IPS DF 6.9 (cell line): ENCODE results near the gene CACNA2D2.

ENCODE experiments used
- DNase-seq: peaks from one replicate; pipeline ENCODE4 v3.0.0-alpha.2; 2013; ENCODE audit warnings: low read depth, low spot score
- H3K27ac ChIP-seq: one replicate; pipeline ENCODE4 v1.5.1; 2013; ENCODE audit warnings: low read length, control low read depth
- H3K27me3 ChIP-seq: 2 replicates; pipeline ENCODE4 v1.6.1; 2013; ENCODE audit warnings: mild to moderate bottlenecking, low read length; ENCODE audit not compliant: control insufficient read depth, insufficient read depth
- H3K36me3 ChIP-seq: 2 replicates; pipeline ENCODE4 v1.6.1; 2013; ENCODE audit warnings: low read length; ENCODE audit not compliant: control insufficient read depth, insufficient read depth
- H3K4me1 ChIP-seq: 2 replicates; pipeline ENCODE4 v1.6.1; 2013; ENCODE audit warnings: low read length; ENCODE audit not compliant: control insufficient read depth, insufficient read depth
- H3K4me3 ChIP-seq: 2 replicates; pipeline ENCODE4 v1.5.1; 2013; ENCODE audit warnings: mild to moderate bottlenecking, low read length
- H3K9me3 ChIP-seq: 2 replicates; pipeline ENCODE4 v1.6.1; 2013; ENCODE audit warnings: low read length, inconsistent platforms; ENCODE audit not compliant: control insufficient read depth, insufficient read depth
- WGBS: extraction: QIAGEN DNeasy Blood & Tissue Kit; methylation state at CpG from one replicate; pipeline ENCODE4 v1.1.7; 2013; ENCODE audit warnings: mixed read lengths, missing lambda C conversion rate; ENCODE audit not compliant: insufficient read length, insufficient coverage; 5-methylcytosine and 5-hydroxymethylcytosine counted together

Gene CACNA2D2

GRCh38 chr3:50494126-50494525, 9.3 kb downstream of the CACNA2D2 start:
- H3K36me3 ChIP-seq, result no peaks in the 10 kb centered on the region
- H3K4me3 ChIP-seq, result no peak overlapping the region
- no peaks in the 10 kb centered on the region for H3K9me3 ChIP-seq
- DNase-seq, result no peak
- H3K27ac ChIP-seq, result no peak overlapping the region
- no peaks in the 10 kb centered on the region for H3K27me3 ChIP-seq
- WGBS, result no CpG with 5 or more reads among the region's 8 CpGs
- H3K4me1 ChIP-seq, result peaks cover 29% of the 10 kb centered on the region

- peaks cover 29% of the 10 kb centered on the region for H3K4me1 ChIP-seq
- no peaks in the 10 kb centered on the region for H3K27me3 ChIP-seq
- no peaks in the 10 kb centered on the region for H3K9me3 ChIP-seq
- H3K27ac ChIP-seq, result no peak overlapping the region
- H3K4me3 ChIP-seq, result no peak overlapping the region
- H3K36me3 ChIP-seq, result no peaks in the 10 kb centered on the region
- no peak for DNase-seq
- no CpG with 5 or more reads among the region's 11 CpGs for WGBS
These were observed 9.8 kb downstream of the CACNA2D2 start for GRCh38 chr3:50493623-50494022.

GRCh38 chr3:50493086-50493485, 10.3 kb downstream of the CACNA2D2 start:
- Histone ChIP-seq H3K9me3 (no peaks in the 10 kb centered on the region), H3K4me1 (peaks cover 28% of the 10 kb centered on the region), H3K36me3 (no peaks in the 10 kb centered on the region), H3K4me3 (no peak overlapping the region), H3K27ac (no peak overlapping the region), H3K27me3 (no peaks in the 10 kb centered on the region)
- no peak for DNase-seq
- WGBS, result no CpG with 5 or more reads among the region's 4 CpGs

GRCh38 chr3:50491023-50491422, 12.4 kb downstream of the CACNA2D2 start:
- H3K4me3 ChIP-seq, result no peak overlapping the region
- no peak overlapping the region for H3K27ac ChIP-seq
- H3K27me3 ChIP-seq, result no peaks in the 10 kb centered on the region
- no CpG with 5 or more reads among the region's 5 CpGs for WGBS
- no peaks in the 10 kb centered on the region for H3K9me3 ChIP-seq
- peaks cover 16% of the 10 kb centered on the region for H3K4me1 ChIP-seq
- no peak for DNase-seq
- H3K36me3 ChIP-seq, result no peaks in the 10 kb centered on the region

GRCh38 chr3:50490424-50490823, 13.0 kb downstream of the CACNA2D2 start:
- Histone ChIP-seq H3K36me3 (no peaks in the 10 kb centered on the region), H3K27ac (no peak overlapping the region), H3K4me3 (no peak overlapping the region), H3K4me1 (peaks cover 13% of the 10 kb centered on the region), H3K9me3 (no peaks in the 10 kb centered on the region), H3K27me3 (no peaks in the 10 kb centered on the region)
- WGBS, result no CpG with 5 or more reads among the region's 1 CpG
- no peak for DNase-seq

GRCh38 chr3:50487181-50487580, 16.3 kb downstream of the CACNA2D2 start:
- whole genome bisulfite sequencing, result no CpG with 5 or more reads among the region's 6 CpGs
- no peak for DNase-seq

GRCh38 chr3:50486219-50486888, 17.1 kb downstream of the CACNA2D2 start:
- WGBS, result no CpG with 5 or more reads among the region's 4 CpGs
- H3K27ac ChIP-seq, result no peak overlapping the region
- H3K4me3 ChIP-seq, result no peak overlapping the region
- H3K4me1 ChIP-seq, result peaks cover 5% of the 10 kb centered on the region
- H3K27me3 ChIP-seq, result no peaks in the 10 kb centered on the region
- no peaks in the 10 kb centered on the region for H3K36me3 ChIP-seq
- no peaks in the 10 kb centered on the region for H3K9me3 ChIP-seq
- no peak for DNase-seq

More at GRCh38 chr3:50487181-50487580, 16.3 kb downstream of the CACNA2D2 start:
- H3K36me3 ChIP-seq, result no peaks in the 10 kb centered on the region
- H3K27me3 ChIP-seq, result no peaks in the 10 kb centered on the region
- peaks cover 2% of the 10 kb centered on the region for H3K4me1 ChIP-seq
- no peaks in the 10 kb centered on the region for H3K9me3 ChIP-seq
- H3K27ac ChIP-seq, result no peak overlapping the region
- H3K4me3 ChIP-seq, result no peak overlapping the region

- Histone ChIP-seq H3K27me3 (no peaks in the 10 kb centered on the region), H3K27ac (no peak overlapping the region), H3K9me3 (no peaks in the 10 kb centered on the region), H3K36me3 (no peaks in the 10 kb centered on the region), H3K4me3 (no peak overlapping the region), H3K4me1 (peaks cover 7% of the 10 kb centered on the region)
- no peak for DNase-seq
- no CpG with 5 or more reads among the region's 8 CpGs for WGBS
These were observed 18.7 kb downstream of the CACNA2D2 start for GRCh38 chr3:50484722-50485121.

- no peaks in the 10 kb centered on the region for H3K9me3 ChIP-seq
- H3K4me3 ChIP-seq, result no peak overlapping the region
- no peak for DNase-seq
- H3K4me1 ChIP-seq, result peaks cover 7% of the 10 kb centered on the region
- no CpG with 5 or more reads among the region's 6 CpGs for WGBS
- H3K27me3 ChIP-seq, result no peaks in the 10 kb centered on the region
- H3K27ac ChIP-seq, result no peak overlapping the region
- H3K36me3 ChIP-seq, result no peaks in the 10 kb centered on the region
These were observed 20.1 kb downstream of the CACNA2D2 start for GRCh38 chr3:50483374-50483773.

GRCh38 chr3:50481992-50482391, 21.4 kb downstream of the CACNA2D2 start:
- H3K4me3 ChIP-seq, result no peak overlapping the region
- H3K4me1 ChIP-seq, result peaks cover 7% of the 10 kb centered on the region
- H3K9me3 ChIP-seq, result no peaks in the 10 kb centered on the region
- no peak for DNase-seq
- no peaks in the 10 kb centered on the region for H3K27me3 ChIP-seq
- WGBS, result no CpG with 5 or more reads among the region's 4 CpGs
- no peak overlapping the region for H3K27ac ChIP-seq
- H3K36me3 ChIP-seq, result no peaks in the 10 kb centered on the region

GRCh38 chr3:50480471-50480870, 23.0 kb downstream of the CACNA2D2 start:
- Histone ChIP-seq H3K27me3 (no peaks in the 10 kb centered on the region), H3K4me1 (peaks cover 7% of the 10 kb centered on the region), H3K27ac (no peak overlapping the region), H3K36me3 (no peaks in the 10 kb centered on the region), H3K9me3 (no peaks in the 10 kb centered on the region), H3K4me3 (no peak overlapping the region)
- no CpG with 5 or more reads among the region's 4 CpGs for WGBS
- no peak for DNase-seq
